WI38 (cell line): ENCODE results near the gene PLP1.
A peak's percentile ranks its signal among the peaks of the same experiment; 100 is the strongest.
"Not testable (repeated sequence)": the region's sequence is repeated elsewhere in the genome, so short reads cannot be mapped to it uniquely, and the experiment has no call there.

ENCODE experiments used
- H3K4me3 ChIP-seq: 2 replicates; pipeline ENCODE4 v1.5.1; 2011; ENCODE audit warnings: low read depth, mild to moderate bottlenecking, control low read depth, low read length
- TF ChIP-seq, protein P1 (sequence below): IDR thresholded peaks from 2 replicates; pipeline ENCODE4 v1.5.1; 2012; ENCODE audit warnings: low read depth, mild to moderate bottlenecking, control low read depth, low read length

PLP1 gene

GRCh38 chrX:103811858-103812257, 35.2 kb downstream of the PLP1 start:
- TF ChIP-seq, protein P1, sequence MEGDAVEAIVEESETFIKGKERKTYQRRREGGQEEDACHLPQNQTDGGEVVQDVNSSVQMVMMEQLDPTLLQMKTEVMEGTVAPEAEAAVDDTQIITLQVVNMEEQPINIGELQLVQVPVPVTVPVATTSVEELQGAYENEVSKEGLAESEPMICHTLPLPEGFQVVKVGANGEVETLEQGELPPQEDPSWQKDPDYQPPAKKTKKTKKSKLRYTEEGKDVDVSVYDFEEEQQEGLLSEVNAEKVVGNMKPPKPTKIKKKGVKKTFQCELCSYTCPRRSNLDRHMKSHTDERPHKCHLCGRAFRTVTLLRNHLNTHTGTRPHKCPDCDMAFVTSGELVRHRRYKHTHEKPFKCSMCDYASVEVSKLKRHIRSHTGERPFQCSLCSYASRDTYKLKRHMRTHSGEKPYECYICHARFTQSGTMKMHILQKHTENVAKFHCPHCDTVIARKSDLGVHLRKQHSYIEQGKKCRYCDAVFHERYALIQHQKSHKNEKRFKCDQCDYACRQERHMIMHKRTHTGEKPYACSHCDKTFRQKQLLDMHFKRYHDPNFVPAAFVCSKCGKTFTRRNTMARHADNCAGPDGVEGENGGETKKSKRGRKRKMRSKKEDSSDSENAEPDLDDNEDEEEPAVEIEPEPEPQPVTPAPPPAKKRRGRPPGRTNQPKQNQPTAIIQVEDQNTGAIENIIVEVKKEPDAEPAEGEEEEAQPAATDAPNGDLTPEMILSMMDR, result no peak
- H3K4me3 ChIP-seq, result no peak overlapping the region

GRCh38 chrX:103817101-103817500, 40.5 kb downstream of the PLP1 start:
- not testable (repeated sequence) for H3K4me3 ChIP-seq

DNA sequence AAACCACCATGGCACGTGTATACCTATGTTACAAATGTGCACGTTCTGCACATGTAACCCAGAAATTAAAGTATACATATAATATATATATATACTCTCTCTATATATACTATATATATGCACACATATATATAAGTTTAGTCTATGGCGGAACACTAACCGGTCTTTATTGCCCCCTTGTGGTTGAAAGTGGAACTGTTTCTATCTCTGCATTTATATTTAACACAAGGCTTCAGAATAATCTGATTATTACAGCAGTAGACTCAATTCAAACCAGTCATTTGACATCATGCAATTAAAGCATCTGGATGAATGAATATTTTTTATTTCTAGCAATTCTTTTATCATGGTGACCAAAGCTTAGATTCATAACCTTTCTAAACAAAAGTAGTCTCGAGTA, 40.9 kb downstream of the PLP1 start:
- TF ChIP-seq, protein P1, result peak; percentile 29; the same call in 1 of the 2 replicates

GRCh38 chrX:103818842-103819619, 42.4 kb downstream of the PLP1 start:
- no peak overlapping the region for H3K4me3 ChIP-seq
- TF ChIP-seq, protein P1, result no peak

More for the DNA sequence above, 40.9 kb downstream of the PLP1 start:
- no peak overlapping the region for H3K4me3 ChIP-seq

DNA sequence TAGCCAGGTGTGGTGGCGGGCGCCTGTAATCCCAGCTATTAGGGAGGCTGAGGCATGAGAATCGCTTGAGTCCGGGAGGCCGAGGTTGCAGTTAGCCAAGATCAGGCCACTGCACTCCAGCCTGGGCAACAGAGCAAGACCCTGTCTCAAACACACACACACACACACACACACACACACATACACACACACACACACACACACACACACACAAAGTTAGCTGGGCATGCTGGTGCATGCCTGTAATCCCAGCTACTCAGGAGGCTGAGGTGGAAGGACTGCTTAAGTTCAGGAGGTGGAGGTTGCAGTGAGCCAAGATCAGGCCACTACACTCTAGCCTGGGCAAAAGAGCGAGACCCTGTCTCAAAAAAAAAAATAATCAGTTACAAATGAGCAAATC, 44.2 kb downstream of the PLP1 start:
- not testable (repeated sequence) for H3K4me3 ChIP-seq

DNA sequence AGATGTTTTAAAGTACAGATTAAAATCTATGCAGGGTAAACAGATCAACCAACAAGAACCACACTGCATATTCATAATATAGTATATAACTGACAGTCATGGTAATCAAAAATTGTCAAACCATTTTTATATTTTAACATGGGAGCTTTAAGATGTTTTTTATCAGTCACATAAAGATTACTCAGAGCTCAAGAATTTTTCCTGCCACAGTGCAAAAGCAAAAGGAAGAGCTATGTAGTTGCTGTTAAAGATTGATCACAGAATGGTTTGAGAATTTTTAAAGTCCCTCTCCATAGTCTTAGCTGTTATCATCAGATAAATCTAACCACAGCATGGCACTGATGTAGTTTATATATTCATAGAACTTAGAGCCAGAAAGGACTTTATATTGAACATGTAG, 47.0 kb downstream of the PLP1 start:
- TF ChIP-seq, protein P1, result no peak
- H3K4me3 ChIP-seq, result no peak overlapping the region

GRCh38 chrX:103825881-103826280, 49.2 kb downstream of the PLP1 start:
- TF ChIP-seq, protein P1, result no peak
- H3K4me3 ChIP-seq, result no peak overlapping the region

DNA sequence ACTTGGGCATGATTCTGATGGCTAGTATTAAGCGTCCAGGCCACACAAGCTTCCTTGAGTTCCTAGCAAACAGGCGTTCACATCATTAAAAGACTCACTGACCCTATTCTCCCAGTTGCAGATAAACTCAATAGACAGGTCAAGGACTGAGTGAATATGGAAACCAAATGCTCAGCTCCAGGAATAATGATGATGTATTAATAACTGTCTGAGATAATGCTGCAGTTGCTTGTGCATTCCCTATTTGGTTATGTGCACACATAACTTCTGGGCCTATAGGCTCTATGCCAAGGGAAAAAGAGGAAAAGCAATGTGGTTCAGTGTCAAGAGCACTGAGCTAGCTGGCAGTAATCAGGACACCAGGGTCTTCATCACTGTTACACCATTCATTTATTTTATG, 51.9 kb downstream of the PLP1 start:
- no peak overlapping the region for H3K4me3 ChIP-seq
- TF ChIP-seq, protein P1, result no peak
